Endodermal cell (in vitro differentiated cells): ENCODE results near the gene OR51D1. TPM values are rescaled to one million over a fixed set of nuclear protein-coding genes. Genes with fewer than 3 reads are reported as not detected.

Experiments used
- DNase-seq: peaks from one replicate; pipeline ENCODE4 v3.0.0-alpha.2; 2017
- H3K27ac ChIP-seq: 2 replicates; pipeline ENCODE4 v1.5.1; 2013; ENCODE audit warnings: mild to moderate bottlenecking, low read depth, low read length, moderate library complexity
- H3K27me3 ChIP-seq: 2 replicates; pipeline ENCODE4 v1.6.1; 2013; ENCODE audit warnings: mild to moderate bottlenecking, low read length, moderate library complexity; ENCODE audit not compliant: insufficient read depth, control insufficient read depth, poor library complexity, severe bottlenecking
- H3K36me3 ChIP-seq: 2 replicates; pipeline ENCODE4 v1.7.0; 2013; ENCODE audit warnings: mild to moderate bottlenecking, low read length, moderate library complexity; ENCODE audit not compliant: control insufficient read depth, insufficient read depth
- H3K4me1 ChIP-seq: one replicate; pipeline ENCODE4 v1.7.0; 2013; ENCODE audit warnings: low read length; ENCODE audit not compliant: control insufficient read depth, insufficient read depth
- H3K4me3 ChIP-seq: 2 replicates; pipeline ENCODE4 v1.5.1; 2013; ENCODE audit warnings: mild to moderate bottlenecking, low read length, moderate library complexity
- H3K9ac ChIP-seq: 2 replicates; pipeline ENCODE4 v1.6.1; 2013; ENCODE audit warnings: mild to moderate bottlenecking, low read length, moderate library complexity; ENCODE audit not compliant: poor library complexity, severe bottlenecking; ENCODE audit errors: extremely low read depth
- H3K9me3 ChIP-seq: 2 replicates; pipeline ENCODE4 v1.6.1; 2013; ENCODE audit warnings: mild to moderate bottlenecking, low read length, moderate library complexity; ENCODE audit not compliant: control insufficient read depth
- H3K27ac Mint-ChIP-seq: 2 replicates; pipeline ENCODE4 v1.8.0; 2020; ENCODE audit warnings: mixed read lengths
- H3K27me3 Mint-ChIP-seq: 2 replicates; pipeline ENCODE4 v1.8.0; 2021; ENCODE audit warnings: mild to moderate bottlenecking, mixed read lengths; ENCODE audit not compliant: insufficient read depth
- H3K36me3 Mint-ChIP-seq: 2 replicates; pipeline ENCODE4 v1.8.0; 2020; ENCODE audit warnings: low read depth, mixed read lengths
- H3K4me1 Mint-ChIP-seq: 2 replicates; pipeline ENCODE4 v1.8.0; 2020; ENCODE audit warnings: mixed read lengths
- H3K4me3 Mint-ChIP-seq: 2 replicates; pipeline ENCODE4 v1.8.0; 2020; ENCODE audit warnings: mild to moderate bottlenecking, moderate library complexity, mixed read lengths
- H3K9me3 Mint-ChIP-seq: 2 replicates; pipeline ENCODE4 v1.8.0; 2020; ENCODE audit warnings: mild to moderate bottlenecking, mixed read lengths
- WGBS, 2 experiments: methylation state at CpG; one replicate each; pipeline versions ENCODE4 v1.1.5 to v1.1.7; 2013; ENCODE audit warnings: missing lambda C conversion rate in 2 of 2, mixed read lengths in 1 of 2; ENCODE audit not compliant: insufficient coverage in 1 of 2, insufficient read length in 1 of 2; 5-methylcytosine and 5-hydroxymethylcytosine counted together
- total RNA-seq, 2 donors: library from RNA; stranded (reverse); fragmentation: NEBNext Ultra II Directional in 1 of 2; extraction: Animal tissue kit (Norgen Biotek cat#: 25700) in 1 of 2; gene quantifications; 2 replicates in 1 of 2; 3 replicates in 1 of 2; pipeline ENCODE4 v1.2.1, GENCODE V29; 2021
- TF ChIP-seq, protein P1 (sequence below): fragments of 200-600 bp; sonication (generic); conservative IDR thresholded peaks from 2 replicates; pipeline ENCODE4 v1.5.0; 2021; ENCODE audit warnings: antibody characterized with exemption, mild to moderate bottlenecking

OR51D1 gene
- total RNA-seq, 2 donors from 2014 or later, result not detected

DNA sequence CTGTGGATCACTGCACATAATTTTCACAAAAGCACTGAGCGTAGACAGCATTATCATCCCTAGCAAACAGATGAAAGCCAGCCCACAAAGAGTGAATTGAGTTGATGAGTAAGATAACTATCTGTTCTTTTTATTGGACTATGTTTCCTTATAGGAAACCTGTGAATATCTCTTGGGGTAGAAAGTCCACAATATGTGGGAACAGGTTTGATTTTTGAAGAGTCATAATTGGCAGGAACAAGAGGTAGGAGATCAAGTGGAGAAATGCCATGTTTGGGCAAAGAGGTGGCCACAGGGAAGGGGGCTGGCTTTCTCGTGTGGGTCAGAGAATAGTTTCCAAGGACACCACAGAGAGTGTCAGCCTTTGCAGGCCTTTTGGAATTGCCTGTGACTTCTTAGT, 36.5 kb downstream of the OR51D1 start:
- H3K27ac Mint-ChIP-seq, result no peak overlapping the region
- H3K4me3 Mint-ChIP-seq, result no peak overlapping the region
- Histone ChIP-seq H3K27me3 (no peaks in the 10 kb centered on the region), H3K9me3 (no peaks in the 10 kb centered on the region), H3K27ac (no peak overlapping the region), H3K36me3 (no peaks in the 10 kb centered on the region), H3K4me1 (no peaks in the 10 kb centered on the region), H3K9ac (no peak overlapping the region), H3K4me3 (no peak overlapping the region)
- DNase-seq, result no peak
- H3K36me3 Mint-ChIP-seq, result no peaks in the 10 kb centered on the region
- 87% methylated on average over 2 of the region's 2 CpGs; no CpG with 5 or more reads in 1 of the 2 experiments for whole genome bisulfite sequencing, 2 experiments
- H3K9me3 Mint-ChIP-seq, result no peaks in the 10 kb centered on the region
- TF ChIP-seq, protein P1, sequence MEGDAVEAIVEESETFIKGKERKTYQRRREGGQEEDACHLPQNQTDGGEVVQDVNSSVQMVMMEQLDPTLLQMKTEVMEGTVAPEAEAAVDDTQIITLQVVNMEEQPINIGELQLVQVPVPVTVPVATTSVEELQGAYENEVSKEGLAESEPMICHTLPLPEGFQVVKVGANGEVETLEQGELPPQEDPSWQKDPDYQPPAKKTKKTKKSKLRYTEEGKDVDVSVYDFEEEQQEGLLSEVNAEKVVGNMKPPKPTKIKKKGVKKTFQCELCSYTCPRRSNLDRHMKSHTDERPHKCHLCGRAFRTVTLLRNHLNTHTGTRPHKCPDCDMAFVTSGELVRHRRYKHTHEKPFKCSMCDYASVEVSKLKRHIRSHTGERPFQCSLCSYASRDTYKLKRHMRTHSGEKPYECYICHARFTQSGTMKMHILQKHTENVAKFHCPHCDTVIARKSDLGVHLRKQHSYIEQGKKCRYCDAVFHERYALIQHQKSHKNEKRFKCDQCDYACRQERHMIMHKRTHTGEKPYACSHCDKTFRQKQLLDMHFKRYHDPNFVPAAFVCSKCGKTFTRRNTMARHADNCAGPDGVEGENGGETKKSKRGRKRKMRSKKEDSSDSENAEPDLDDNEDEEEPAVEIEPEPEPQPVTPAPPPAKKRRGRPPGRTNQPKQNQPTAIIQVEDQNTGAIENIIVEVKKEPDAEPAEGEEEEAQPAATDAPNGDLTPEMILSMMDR, result no peak
- no peaks in the 10 kb centered on the region for H3K4me1 Mint-ChIP-seq
- no peaks in the 10 kb centered on the region for H3K27me3 Mint-ChIP-seq

GRCh38 chr11:4677948-4678347, 40.7 kb downstream of the OR51D1 start:
- no peak for DNase-seq
- no peaks in the 10 kb centered on the region for H3K4me1 Mint-ChIP-seq

GRCh38 chr11:4680341-4680740, 43.1 kb downstream of the OR51D1 start:
- no peaks in the 10 kb centered on the region for H3K4me1 ChIP-seq

More at GRCh38 chr11:4677948-4678347, 40.7 kb downstream of the OR51D1 start:
- Histone ChIP-seq H3K36me3 (no peaks in the 10 kb centered on the region), H3K4me1 (no peaks in the 10 kb centered on the region), H3K27ac (no peak overlapping the region), H3K4me3 (no peak overlapping the region), H3K27me3 (no peaks in the 10 kb centered on the region), H3K9me3 (no peaks in the 10 kb centered on the region), H3K9ac (no peak overlapping the region)
- H3K9me3 Mint-ChIP-seq, result no peaks in the 10 kb centered on the region
- H3K36me3 Mint-ChIP-seq, result no peaks in the 10 kb centered on the region
- H3K4me3 Mint-ChIP-seq, result no peak overlapping the region
- TF ChIP-seq, protein P1, result no peak
- 96 to 100% methylated on average over 2 of the region's 2 CpGs for WGBS, 2 experiments
- no peak overlapping the region for H3K27ac Mint-ChIP-seq
- no peaks in the 10 kb centered on the region for H3K27me3 Mint-ChIP-seq

More at GRCh38 chr11:4680341-4680740, 43.1 kb downstream of the OR51D1 start:
- H3K4me3 Mint-ChIP-seq, result no peak overlapping the region
- 92 to 100% methylated on average over 2 to 3 of the region's 3 CpGs for WGBS, 2 experiments
- H3K4me3 ChIP-seq, result no peak overlapping the region
- H3K9ac ChIP-seq, result no peak overlapping the region
- H3K9me3 Mint-ChIP-seq, result no peaks in the 10 kb centered on the region
- H3K36me3 Mint-ChIP-seq, result no peaks in the 10 kb centered on the region
- H3K36me3 ChIP-seq, result no peaks in the 10 kb centered on the region
- no peak overlapping the region for H3K27ac Mint-ChIP-seq
- H3K9me3 ChIP-seq, result no peaks in the 10 kb centered on the region
- no peaks in the 10 kb centered on the region for H3K4me1 Mint-ChIP-seq
- H3K27me3 ChIP-seq, result no peaks in the 10 kb centered on the region
- H3K27ac ChIP-seq, result no peak overlapping the region
- TF ChIP-seq, protein P1, result no peak
- H3K27me3 Mint-ChIP-seq, result no peaks in the 10 kb centered on the region
- DNase-seq, result no peak
